ENCODE data around the gene MYL6. TPM values are rescaled to one million over a fixed set of nuclear protein-coding genes. Genes with fewer than 3 reads are reported as not detected.
A peak's percentile ranks its signal among the peaks of the same experiment; 100 is the strongest.

The MYL6 gene
- total and polyA plus RNA-seq, 9 of the 15 experiments (the other 6 are each of a cell fraction or from before 2014, with no cell fraction given): 557 to 1,664 (median 958) TPM

DNA sequence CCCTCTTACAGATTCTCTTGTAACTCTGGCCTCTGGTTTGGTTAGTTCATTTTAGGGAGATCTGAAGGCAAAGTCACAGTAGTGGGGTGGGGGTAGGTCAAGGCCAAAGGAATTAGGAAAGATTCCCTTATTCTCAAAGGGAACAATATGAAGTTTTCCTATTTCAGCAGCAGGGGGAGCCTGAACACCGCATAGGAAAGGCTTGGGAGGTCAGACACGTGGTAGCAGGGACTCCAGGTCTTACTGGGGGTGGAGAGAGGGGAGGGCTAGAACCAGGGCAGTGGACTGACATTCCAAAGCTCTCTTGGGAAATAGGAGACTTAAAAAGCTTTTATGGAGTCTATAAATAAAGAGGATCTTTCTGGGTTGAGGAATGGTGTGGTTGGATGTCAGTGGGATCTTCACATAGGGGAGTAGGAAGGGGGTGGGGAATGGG lies 38.8 kb upstream of the MYL6 start (continued):
- TF ChIP-seq ZFX (CRISPR knock-in tag; IDR thresholded peaks at IDR 0.05) (0 out of 2 replicates have a peak, but pooled peaks have one; percentile 13), PHF20 (IDR thresholded peaks at IDR 0.05; ENCODE audit: partially characterized antibody) (no peak), SOX6 (IDR thresholded peaks at IDR 0.05) (peak; percentile 39; the same call in 1 of the 2 replicates), NRF1 (conservative IDR thresholded peaks at IDR 0.05 in 1 of 2, IDR thresholded peaks at IDR 0.05 in 1 of 2) (no peak), TBL1XR1 (IDR thresholded peaks at IDR 0.05; ENCODE audit: low read length in 2 of 2) (peak in 1 of 2 experiments; percentile 37; a peak in 1 of 4 replicates), ATF7 (IDR thresholded peaks at IDR 0.05) (0 out of 2 replicates have a peak, but pooled peaks have one; percentile 25), KLF16 (IDR thresholded peaks at IDR 0.05) (0 out of 2 replicates have a peak, but pooled peaks have one; percentile 21), FUS (optimal IDR thresholded peaks at IDR 0.05; ENCODE audit: low read depth, low read length) (no peak), ZNF766 (CRISPR knock-in tag; conservative IDR thresholded peaks at IDR 0.05) (no peak), SRSF3 (IDR thresholded peaks at IDR 0.05; ENCODE audit: insufficient read depth, low read length) (no peak), HIVEP1 (CRISPR knock-in tag; IDR thresholded peaks at IDR 0.05) (no peak), MAZ (CRISPR knock-in tag; conservative IDR thresholded peaks at IDR 0.05 in 1 of 2, IDR thresholded peaks at IDR 0.05 in 1 of 2) (peak; percentile 43 to 69; a peak in 2 of 4 replicates), HMGN3 (IDR thresholded peaks at IDR 0.05; ENCODE audit: borderline replicate concordance, extremely low read depth, insufficient read length, low read depth, low read length) (no peak), MIER1 (IDR thresholded peaks at IDR 0.05; ENCODE audit: low read depth) (no peak)
- TF ChIP-seq, protein P1, sequence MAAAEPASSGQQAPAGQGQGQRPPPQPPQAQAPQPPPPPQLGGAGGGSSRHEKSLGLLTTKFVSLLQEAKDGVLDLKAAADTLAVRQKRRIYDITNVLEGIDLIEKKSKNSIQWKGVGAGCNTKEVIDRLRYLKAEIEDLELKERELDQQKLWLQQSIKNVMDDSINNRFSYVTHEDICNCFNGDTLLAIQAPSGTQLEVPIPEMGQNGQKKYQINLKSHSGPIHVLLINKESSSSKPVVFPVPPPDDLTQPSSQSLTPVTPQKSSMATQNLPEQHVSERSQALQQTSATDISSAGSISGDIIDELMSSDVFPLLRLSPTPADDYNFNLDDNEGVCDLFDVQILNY (CRISPR knock-in tag; IDR thresholded peaks at IDR 0.05): no peak
- TF ChIP-seq, protein P2, sequence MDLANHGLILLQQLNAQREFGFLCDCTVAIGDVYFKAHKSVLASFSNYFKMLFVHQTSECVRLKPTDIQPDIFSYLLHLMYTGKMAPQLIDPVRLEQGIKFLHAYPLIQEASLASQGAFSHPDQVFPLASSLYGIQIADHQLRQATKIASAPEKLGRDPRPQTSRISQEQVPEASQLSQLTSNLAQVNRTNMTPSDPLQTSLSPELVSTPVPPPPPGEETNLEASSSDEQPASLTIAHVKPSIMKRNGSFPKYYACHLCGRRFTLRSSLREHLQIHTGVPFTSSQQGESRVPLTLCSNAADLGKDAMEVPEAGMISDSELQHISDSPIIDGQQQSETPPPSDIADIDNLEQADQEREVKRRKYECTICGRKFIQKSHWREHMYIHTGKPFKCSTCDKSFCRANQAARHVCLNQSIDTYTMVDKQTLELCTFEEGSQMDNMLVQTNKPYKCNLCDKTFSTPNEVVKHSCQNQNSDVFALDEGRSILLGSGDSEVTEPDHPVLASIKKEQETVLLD (IDR thresholded peaks at IDR 0.05): 0 out of 2 replicates have a peak, but pooled peaks have one; percentile 36
- TF ChIP-seq, protein P3, sequence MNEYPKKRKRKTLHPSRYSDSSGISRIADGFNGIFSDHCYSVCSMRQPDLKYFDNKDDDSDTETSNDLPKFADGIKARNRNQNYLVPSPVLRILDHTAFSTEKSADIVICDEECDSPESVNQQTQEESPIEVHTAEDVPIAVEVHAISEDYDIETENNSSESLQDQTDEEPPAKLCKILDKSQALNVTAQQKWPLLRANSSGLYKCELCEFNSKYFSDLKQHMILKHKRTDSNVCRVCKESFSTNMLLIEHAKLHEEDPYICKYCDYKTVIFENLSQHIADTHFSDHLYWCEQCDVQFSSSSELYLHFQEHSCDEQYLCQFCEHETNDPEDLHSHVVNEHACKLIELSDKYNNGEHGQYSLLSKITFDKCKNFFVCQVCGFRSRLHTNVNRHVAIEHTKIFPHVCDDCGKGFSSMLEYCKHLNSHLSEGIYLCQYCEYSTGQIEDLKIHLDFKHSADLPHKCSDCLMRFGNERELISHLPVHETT (CRISPR knock-in tag; conservative IDR thresholded peaks at IDR 0.05 in 1 of 2, IDR thresholded peaks at IDR 0.05 in 1 of 2): no peak
- TF ChIP-seq, protein P4, sequence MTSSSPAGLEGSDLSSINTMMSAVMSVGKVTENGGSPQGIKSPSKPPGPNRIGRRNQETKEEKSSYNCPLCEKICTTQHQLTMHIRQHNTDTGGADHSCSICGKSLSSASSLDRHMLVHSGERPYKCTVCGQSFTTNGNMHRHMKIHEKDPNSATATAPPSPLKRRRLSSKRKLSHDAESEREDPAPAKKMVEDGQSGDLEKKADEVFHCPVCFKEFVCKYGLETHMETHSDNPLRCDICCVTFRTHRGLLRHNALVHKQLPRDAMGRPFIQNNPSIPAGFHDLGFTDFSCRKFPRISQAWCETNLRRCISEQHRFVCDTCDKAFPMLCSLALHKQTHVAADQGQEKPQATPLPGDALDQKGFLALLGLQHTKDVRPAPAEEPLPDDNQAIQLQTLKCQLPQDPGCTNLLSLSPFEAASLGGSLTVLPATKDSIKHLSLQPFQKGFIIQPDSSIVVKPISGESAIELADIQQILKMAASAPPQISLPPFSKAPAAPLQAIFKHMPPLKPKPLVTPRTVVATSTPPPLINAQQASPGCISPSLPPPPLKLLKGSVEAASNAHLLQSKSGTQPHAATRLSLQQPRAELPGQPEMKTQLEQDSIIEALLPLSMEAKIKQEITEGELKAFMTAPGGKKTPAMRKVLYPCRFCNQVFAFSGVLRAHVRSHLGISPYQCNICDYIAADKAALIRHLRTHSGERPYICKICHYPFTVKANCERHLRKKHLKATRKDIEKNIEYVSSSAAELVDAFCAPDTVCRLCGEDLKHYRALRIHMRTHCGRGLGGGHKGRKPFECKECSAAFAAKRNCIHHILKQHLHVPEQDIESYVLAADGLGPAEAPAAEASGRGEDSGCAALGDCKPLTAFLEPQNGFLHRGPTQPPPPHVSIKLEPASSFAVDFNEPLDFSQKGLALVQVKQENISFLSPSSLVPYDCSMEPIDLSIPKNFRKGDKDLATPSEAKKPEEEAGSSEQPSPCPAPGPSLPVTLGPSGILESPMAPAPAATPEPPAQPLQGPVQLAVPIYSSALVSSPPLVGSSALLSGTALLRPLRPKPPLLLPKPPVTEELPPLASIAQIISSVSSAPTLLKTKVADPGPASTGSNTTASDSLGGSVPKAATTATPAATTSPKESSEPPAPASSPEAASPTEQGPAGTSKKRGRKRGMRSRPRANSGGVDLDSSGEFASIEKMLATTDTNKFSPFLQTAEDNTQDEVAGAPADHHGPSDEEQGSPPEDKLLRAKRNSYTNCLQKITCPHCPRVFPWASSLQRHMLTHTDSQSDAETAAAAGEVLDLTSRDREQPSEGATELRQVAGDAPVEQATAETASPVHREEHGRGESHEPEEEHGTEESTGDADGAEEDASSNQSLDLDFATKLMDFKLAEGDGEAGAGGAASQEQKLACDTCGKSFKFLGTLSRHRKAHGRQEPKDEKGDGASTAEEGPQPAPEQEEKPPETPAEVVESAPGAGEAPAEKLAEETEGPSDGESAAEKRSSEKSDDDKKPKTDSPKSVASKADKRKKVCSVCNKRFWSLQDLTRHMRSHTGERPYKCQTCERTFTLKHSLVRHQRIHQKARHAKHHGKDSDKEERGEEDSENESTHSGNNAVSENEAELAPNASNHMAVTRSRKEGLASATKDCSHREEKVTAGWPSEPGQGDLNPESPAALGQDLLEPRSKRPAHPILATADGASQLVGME (CRISPR knock-in tag; IDR thresholded peaks at IDR 0.05): no peak

All from K562 (cell line).